ENCODE measurements around the gene RGP1. TPM values are rescaled to one million over a fixed set of nuclear protein-coding genes. Genes with fewer than 3 reads are reported as not detected.

The RGP1 gene
- total RNA-seq, 2 donors from 2014 or later, result 52.0 to 53.9 TPM

DNA sequence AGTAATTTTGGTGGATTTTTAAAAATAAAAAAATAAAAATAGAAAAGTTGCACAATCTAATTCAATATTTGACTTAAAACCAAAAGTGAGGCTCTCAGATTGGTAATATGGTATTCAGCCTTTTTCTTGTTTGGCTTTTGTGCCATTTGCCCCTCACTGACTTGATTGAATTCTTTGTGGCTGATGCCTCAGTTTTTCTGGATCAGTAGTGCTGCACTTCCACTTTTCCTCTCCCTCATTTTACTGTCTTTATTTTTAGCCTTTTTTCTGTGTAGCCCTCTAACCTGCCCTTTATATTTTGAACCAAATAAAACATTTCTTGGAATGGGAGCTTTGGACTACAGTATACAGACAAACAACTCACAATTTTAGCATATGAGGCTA lies 8.8 kb downstream of the RGP1 start:
- Histone ChIP-seq H3K9me3 (no peaks in the 10 kb centered on the region), H3K9ac (ENCODE audit: low read depth in 2 of 2, low read length in 2 of 2) (peak overlapping the region in 1 of 2 donors; percentile 81), H3K4me3 (peak overlapping the region; percentile 52), H3K27ac (peak overlapping the region; percentile 81), H3K27me3 (no peaks in the 10 kb centered on the region), H3K36me3 (no peaks in the 10 kb centered on the region), H3K4me1 (peaks cover 5% of the 10 kb centered on the region)
- TF ChIP-seq, protein P1, sequence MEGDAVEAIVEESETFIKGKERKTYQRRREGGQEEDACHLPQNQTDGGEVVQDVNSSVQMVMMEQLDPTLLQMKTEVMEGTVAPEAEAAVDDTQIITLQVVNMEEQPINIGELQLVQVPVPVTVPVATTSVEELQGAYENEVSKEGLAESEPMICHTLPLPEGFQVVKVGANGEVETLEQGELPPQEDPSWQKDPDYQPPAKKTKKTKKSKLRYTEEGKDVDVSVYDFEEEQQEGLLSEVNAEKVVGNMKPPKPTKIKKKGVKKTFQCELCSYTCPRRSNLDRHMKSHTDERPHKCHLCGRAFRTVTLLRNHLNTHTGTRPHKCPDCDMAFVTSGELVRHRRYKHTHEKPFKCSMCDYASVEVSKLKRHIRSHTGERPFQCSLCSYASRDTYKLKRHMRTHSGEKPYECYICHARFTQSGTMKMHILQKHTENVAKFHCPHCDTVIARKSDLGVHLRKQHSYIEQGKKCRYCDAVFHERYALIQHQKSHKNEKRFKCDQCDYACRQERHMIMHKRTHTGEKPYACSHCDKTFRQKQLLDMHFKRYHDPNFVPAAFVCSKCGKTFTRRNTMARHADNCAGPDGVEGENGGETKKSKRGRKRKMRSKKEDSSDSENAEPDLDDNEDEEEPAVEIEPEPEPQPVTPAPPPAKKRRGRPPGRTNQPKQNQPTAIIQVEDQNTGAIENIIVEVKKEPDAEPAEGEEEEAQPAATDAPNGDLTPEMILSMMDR (IDR thresholded peaks at IDR 0.05), result no peak
- DNase-seq, result no peak
- intact Hi-C loops (cut with DNase I), result no loop called here

DNA sequence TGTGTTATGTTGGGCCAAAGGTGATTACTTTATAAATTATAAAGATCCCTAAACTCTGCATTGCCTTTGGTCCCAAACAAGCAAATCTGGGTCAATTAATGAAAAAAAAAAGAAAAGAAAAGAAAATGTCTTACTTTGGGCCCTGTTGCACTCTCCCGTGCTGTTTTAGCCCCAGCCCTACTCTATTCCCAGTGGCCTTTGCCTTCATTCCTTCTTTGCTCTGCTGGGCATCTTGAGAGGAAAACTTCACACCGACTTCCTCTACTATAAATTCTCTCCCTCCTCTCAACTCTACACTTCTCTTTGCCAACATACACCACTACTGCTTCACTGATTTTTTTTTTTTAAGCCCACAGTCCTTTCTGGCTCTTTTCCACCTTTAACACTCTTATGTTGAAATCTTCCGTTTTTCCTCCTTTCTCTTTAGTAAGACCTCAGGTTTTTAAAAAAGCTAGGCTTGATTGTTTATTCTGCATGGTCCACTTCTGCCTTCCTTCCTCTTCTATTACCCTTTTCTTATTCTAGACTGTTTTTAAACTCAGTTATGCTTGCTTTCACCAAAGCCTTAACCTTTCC lies 9.5 kb downstream of the RGP1 start:
- no peak for DNase-seq
- Histone ChIP-seq H3K9me3 (no peaks in the 10 kb centered on the region), H3K4me1 (peaks cover 5% of the 10 kb centered on the region), H3K9ac (ENCODE audit: low read depth in 2 of 2, low read length in 2 of 2) (no peak overlapping the region), H3K4me3 (no peak overlapping the region), H3K27ac (no peak overlapping the region), H3K36me3 (no peaks in the 10 kb centered on the region), H3K27me3 (no peaks in the 10 kb centered on the region)
- TF ChIP-seq, protein P1 (IDR thresholded peaks at IDR 0.05), result no peak
- intact Hi-C loops (cut with DNase I), result no loop called here

DNA sequence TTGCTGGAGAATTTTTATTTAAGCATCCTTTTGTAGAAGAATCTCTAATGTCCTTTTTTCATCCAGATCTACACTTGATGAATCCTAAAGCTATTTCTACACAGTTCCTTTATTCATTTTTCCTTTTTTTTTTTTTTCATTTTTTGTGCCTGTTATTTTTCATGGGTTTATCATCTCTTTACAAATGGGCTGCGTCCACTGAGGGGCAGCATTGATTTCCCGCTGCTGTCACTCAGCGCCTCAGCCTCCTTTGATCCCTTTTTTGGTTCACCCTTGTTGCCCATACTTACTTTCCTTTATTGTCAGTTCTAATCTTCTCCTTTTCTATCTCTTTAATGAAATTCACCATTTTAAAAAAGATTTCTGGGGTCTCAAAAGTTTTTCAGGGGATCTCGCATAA lies 10.7 kb downstream of the RGP1 start:
- peak; percentile 13 for DNase-seq
- no peak overlapping the region for H3K9ac ChIP-seq (ENCODE audit: low read depth in 2 of 2, low read length in 2 of 2)
- H3K36me3 ChIP-seq, result no peaks in the 10 kb centered on the region
- H3K4me1 ChIP-seq, result peaks cover 5% of the 10 kb centered on the region
- no peaks in the 10 kb centered on the region for H3K27me3 ChIP-seq
- no peak overlapping the region for H3K4me3 ChIP-seq
- TF ChIP-seq, protein P1 (IDR thresholded peaks at IDR 0.05), result no peak
- no peaks in the 10 kb centered on the region for H3K9me3 ChIP-seq
- no peak overlapping the region for H3K27ac ChIP-seq
- intact Hi-C loops (cut with DNase I), result no loop called here

DNA sequence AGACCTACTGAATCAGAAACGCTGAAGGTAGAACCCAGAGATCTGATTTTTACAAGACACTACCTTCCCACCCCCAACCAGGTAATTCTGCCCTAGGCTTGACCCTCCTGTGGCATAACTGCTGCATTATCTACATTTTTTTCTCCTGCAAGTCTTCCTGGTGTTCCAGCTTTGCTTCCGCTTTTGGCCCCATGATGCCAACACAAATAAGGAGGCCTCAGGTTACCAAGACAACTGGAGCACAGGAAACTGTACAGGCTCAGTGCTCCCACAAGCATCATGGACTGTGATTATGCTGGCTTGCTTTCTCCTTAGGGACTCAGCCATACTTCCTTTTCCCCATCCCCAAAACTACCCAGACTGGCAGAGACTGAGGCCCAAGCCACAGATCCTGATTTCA lies 11.6 kb downstream of the RGP1 start:
- peak; percentile 60 for DNase-seq
- Histone ChIP-seq H3K27ac (no peak overlapping the region), H3K9ac (ENCODE audit: low read depth in 2 of 2, low read length in 2 of 2) (peak overlapping the region in 1 of 2 donors; percentile 28), H3K4me3 (no peak overlapping the region), H3K4me1 (peaks cover 5% of the 10 kb centered on the region), H3K36me3 (no peaks in the 10 kb centered on the region), H3K9me3 (no peaks in the 10 kb centered on the region), H3K27me3 (no peaks in the 10 kb centered on the region)
- TF ChIP-seq, protein P1 (IDR thresholded peaks at IDR 0.05), result no peak
- intact Hi-C loops (cut with DNase I), result no loop called here

DNA sequence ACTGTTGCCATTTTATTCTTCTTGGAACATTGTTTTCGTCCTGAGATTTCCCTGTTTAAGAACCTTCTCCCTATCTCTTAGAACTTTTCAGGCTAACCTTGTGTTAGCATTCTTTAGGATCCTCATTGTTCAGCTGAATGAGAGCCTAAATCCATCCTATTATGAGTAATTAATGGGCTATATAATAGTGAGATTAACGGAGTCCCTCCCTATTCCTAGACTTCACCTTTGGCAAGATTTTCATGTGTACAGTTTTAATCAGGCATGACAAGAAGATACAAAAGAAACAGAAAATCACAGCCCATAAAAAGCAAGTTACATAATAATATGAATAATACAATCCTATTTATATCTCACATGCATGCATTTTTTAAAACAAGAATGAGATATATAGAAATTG lies 14.1 kb downstream of the RGP1 start:
- no peak overlapping the region for H3K27ac ChIP-seq
- intact Hi-C loops (cut with DNase I), result no loop called here
- DNase-seq, result no peak
- no peak overlapping the region for H3K4me3 ChIP-seq
- TF ChIP-seq, protein P1 (IDR thresholded peaks at IDR 0.05), result no peak
- no peaks in the 10 kb centered on the region for H3K4me1 ChIP-seq
- no peaks in the 10 kb centered on the region for H3K27me3 ChIP-seq
- no peaks in the 10 kb centered on the region for H3K36me3 ChIP-seq
- no peaks in the 10 kb centered on the region for H3K9me3 ChIP-seq
- no peak overlapping the region for H3K9ac ChIP-seq (ENCODE audit: low read depth in 2 of 2, low read length in 2 of 2)

Measured in colonic mucosa (tissue), 4 donors.